ENCODE results near the gene FRMD1.

DNA sequence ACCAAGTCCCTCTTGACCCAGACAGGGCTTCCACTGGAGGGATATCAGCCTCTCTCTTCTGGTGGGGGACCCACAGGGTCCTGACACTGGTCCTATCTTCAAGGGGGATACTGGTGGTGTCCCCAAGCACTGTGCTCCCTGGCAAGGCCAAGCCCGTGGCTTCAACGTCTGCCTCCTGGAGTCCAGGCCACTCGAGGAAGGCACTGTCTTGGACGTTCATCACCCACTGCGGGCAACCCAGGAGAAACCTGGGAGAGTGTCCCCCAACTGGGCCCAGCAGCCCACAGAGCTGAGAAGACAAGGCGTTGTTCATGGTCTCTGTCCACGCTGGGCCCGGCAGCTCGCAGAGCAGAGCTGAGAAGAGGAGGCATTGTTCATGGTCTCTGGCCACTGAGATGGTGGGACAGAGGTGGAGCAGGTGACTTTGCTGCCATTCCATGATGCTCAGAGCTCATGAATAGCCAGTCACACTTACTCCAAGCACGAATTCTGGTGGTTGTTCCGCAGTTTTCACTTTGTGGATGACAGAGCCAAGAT lies 37.5 kb upstream of the FRMD1 start:
- TF ChIP-seq, protein P1, sequence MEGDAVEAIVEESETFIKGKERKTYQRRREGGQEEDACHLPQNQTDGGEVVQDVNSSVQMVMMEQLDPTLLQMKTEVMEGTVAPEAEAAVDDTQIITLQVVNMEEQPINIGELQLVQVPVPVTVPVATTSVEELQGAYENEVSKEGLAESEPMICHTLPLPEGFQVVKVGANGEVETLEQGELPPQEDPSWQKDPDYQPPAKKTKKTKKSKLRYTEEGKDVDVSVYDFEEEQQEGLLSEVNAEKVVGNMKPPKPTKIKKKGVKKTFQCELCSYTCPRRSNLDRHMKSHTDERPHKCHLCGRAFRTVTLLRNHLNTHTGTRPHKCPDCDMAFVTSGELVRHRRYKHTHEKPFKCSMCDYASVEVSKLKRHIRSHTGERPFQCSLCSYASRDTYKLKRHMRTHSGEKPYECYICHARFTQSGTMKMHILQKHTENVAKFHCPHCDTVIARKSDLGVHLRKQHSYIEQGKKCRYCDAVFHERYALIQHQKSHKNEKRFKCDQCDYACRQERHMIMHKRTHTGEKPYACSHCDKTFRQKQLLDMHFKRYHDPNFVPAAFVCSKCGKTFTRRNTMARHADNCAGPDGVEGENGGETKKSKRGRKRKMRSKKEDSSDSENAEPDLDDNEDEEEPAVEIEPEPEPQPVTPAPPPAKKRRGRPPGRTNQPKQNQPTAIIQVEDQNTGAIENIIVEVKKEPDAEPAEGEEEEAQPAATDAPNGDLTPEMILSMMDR (IDR thresholded peaks at IDR 0.05), result no peak
- TF ChIP-seq POLR2A (IDR thresholded peaks at IDR 0.05) (no peak), POLR2AphosphoS5 (IDR thresholded peaks at IDR 0.05) (no peak)

Data from transverse colon (tissue), 4 donors.